HG03280 (cell line): Measurements from ENCODE around the gene DNAH7.

Experiments
- ATAC-seq: cut with Tn5 transposase; IDR thresholded peaks from one replicate; pipeline ENCODE4 v1.9.1; 2021; ENCODE audit warnings: mild to moderate bottlenecking, moderate library complexity; ENCODE audit not compliant: unreplicated experiment

DNAH7 gene

DNA sequence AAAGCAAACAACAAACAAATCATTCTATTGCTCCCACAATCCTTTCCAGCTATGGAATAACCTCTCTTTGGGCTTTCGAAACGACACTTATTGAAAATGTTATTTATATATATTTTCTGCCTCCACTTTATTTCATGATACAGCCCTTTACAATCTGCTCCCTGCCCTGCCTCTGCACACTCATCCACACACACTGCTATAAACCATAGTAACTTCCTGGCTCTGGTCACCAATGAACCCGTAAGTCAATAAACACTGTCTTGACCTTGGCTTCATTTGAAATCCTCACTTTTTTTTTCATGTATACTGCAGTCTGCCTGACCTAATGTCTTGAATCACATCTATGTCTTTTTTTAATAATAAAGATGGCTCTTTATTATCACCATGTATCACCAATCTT lies 250.1 kb downstream of the DNAH7 start:
- ATAC-seq: no peak

- ATAC-seq: no peak
Measured at GRCh38 chr2:195818106-195818505, 250.5 kb downstream of the DNAH7 start.

- no peak for ATAC-seq
Measured at GRCh38 chr2:195815083-195815482, 253.6 kb downstream of the DNAH7 start.

GRCh38 chr2:195813421-195813820 lies 255.2 kb downstream of the DNAH7 start:
- no peak for ATAC-seq

- no peak for ATAC-seq
Measured at GRCh38 chr2:195810340-195811098, 258.1 kb downstream of the DNAH7 start.

DNA sequence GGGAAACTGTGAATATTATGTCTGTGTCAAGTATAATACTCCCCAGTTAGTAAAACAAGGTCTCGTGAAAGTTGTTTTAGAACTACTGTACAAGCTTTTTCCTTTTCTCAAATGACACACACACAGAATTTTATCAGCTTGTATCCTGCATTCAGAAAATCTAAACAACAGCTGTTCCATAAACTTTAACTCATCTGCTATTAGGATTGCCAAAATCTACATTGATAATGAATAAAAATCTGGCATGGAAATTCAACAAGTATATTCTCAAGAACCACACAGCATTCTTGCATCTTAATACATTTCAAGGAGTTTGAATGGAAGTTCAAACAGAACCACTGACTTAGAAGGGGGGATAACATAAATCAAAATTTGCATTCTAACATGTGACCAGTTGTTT lies 260.4 kb downstream of the DNAH7 start:
- ATAC-seq: no peak

GRCh38 chr2:195805283-195805976 lies 263.2 kb downstream of the DNAH7 start:
- no peak for ATAC-seq

GRCh38 chr2:195795879-195796278 lies 272.8 kb downstream of the DNAH7 start:
- no peak for ATAC-seq

- ATAC-seq: no peak
Measured at GRCh38 chr2:195793881-195794280, 274.8 kb downstream of the DNAH7 start.

DNA sequence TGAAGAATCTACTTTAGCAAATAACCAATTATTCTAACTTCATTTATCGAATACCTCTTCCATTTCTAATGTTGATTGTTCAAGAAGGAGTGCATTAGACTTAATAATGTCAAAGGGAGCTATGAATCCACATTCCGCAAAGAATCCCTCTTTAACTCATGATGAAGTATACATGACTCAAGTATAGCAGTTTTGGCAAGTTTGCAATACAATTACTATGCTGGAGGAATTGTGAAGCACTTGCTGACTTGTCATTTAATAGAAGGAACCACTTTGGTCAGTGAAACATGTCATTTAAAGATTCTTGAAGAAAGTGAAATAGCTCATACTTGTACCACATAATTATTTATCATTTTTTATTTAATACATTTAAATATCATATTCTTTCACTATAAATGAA lies 286.5 kb downstream of the DNAH7 start:
- no peak for ATAC-seq

GRCh38 chr2:195779491-195779890 lies 289.1 kb downstream of the DNAH7 start:
- no peak for ATAC-seq

- no peak for ATAC-seq
Measured at GRCh38 chr2:195769975-195770374, 298.7 kb downstream of the DNAH7 start.

DNA sequence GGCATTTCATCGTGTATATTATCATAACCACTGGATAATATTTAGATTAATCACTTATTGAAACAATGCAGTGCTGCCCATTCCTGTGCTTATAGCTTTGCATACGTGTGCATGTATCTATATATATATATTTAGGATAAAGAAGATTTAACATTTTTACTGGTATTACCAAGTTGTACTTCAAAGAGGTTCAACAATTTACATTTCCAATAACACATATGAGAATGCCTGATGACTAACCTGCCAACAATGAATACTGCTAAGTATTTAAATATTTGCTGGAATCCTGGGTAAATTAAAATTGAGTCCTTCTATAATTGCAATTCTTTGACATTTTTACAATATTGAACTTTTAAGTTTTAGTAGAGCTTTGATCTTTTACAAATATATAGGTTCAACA lies 300.2 kb downstream of the DNAH7 start:
- ATAC-seq: no peak

DNA sequence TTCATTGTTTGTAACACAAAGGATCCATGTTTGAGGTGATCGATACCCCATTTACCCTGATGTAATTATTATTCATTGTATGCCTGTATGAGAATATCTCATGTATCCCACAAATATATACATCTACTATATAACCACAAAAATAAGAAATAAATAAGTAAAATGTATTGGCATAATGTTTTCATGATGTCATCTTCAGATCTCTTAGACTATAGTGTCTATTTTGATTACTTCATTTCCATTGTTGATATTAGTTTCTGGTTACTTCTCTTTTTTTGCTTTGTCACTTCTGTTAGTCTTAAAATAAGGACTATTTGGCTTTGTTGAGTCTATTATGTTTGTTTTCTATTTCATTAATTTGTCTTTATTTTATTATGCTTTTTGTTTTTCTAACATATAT lies 301.9 kb downstream of the DNAH7 start:
- ATAC-seq: no peak

DNA sequence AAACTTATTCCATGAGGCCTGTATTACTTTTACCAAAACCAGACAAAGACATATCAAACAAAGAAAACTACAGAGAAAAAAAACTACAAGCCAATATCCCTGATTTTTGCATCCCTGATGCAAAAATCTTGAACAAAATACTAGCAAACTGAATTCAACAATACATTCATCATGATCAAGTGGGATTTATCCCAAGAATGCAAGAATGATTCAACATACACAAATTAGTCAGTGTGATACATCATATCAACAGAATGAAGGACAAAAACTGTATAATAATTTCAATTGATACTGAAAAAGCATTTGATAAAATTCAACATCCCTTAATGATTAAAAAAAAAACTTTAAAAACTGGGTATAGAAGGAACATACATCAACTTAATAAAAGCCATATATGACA lies 304.8 kb downstream of the DNAH7 start:
- ATAC-seq: no peak

DNA sequence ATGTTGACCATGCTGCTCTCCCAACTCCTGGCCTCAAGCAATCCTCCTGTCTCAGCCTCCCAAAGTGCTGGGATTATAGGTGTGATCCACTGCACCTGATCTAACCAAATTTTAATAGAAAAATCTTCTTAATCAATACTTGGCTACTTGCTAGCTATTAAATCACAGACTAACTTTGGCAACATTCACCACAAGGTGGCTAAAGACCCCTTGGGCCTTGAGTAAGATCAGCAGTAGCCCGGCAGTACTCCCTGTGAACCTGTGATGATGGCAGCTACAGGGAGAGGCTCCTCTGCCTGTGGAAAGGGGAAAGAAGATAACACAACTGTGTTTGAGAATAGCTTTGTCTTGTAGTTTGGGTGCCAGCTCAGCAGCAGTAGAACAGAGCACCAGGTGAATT lies 308.8 kb downstream of the DNAH7 start:
- ATAC-seq: no peak

- no peak for ATAC-seq
Measured at GRCh38 chr2:195758846-195759245, 309.8 kb downstream of the DNAH7 start.

- ATAC-seq: no peak
Measured at GRCh38 chr2:195756218-195756942, 312.3 kb downstream of the DNAH7 start.

- no peak for ATAC-seq
Measured at GRCh38 chr2:195741191-195741590, 327.4 kb downstream of the DNAH7 start.

DNA sequence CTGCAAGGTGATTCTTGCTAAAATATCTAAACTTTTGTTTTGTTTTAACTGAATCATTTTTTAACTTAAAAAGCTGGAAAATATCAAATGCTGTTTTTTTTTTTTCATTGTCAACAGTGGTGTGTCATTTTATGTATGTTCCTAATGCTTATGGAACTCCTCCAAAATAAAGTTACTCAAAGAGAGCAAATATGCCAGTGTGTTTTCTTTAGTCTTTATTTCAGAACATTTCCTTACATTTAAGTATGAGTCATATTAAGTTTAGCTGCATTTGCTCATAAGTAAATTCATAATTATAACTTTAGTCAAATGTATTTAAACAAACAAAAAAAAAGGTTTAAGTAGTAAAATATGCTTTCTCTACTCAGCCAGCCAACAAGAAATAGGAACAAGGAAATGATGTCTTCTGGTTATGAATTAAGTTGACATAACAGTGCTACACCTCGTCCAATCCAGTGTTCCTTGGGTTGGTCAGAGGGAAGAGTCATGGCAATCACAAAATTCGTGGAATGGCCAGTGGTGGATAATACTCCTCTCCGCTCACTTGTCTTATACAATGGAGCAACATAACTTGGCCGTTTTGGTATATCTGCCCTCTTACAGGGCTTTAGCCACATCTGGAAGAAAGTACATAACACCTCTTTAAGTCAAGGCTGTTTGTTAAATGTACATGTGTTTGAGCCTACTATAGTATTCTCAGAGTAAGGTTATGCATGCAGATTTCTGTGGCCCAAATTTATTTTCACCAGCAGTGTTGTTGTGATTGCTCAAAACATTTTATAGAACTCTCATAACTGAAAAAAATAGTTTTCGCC lies 330.9 kb downstream of the DNAH7 start:
- no peak for ATAC-seq

GRCh38 chr2:195735347-195735746 lies 333.3 kb downstream of the DNAH7 start:
- no peak for ATAC-seq
